Psoas muscle (tissue), 8 donors: ENCODE results near the gene CTBP2. TPM values are rescaled to one million over a fixed set of nuclear protein-coding genes. Genes with fewer than 3 reads are reported as not detected.

Source experiments
- ATAC-seq, 4 donors: fragments of 200-7000 bp; cut with Tn5 transposase; one replicate each; pipeline ENCODE4 v1.9.1; 2020; ENCODE audit warnings: moderate library complexity in 3 of 4, mild to moderate bottlenecking in 2 of 4
- DNase-seq, 2 donors: peaks; one replicate each; pipeline ENCODE4 v3.0.0-alpha.2; 2020
- H3K27ac ChIP-seq: fragments of 200-600 bp; one replicate; pipeline ENCODE4 v1.8.0; 2022
- H3K27me3 ChIP-seq, 3 donors: fragments of 200-600 bp in 1 of 3; one replicate each; pipeline versions ENCODE4 v1.6.1 to v1.8.0; 2013 to 2022; ENCODE audit warnings: low read length in 2 of 3, mild to moderate bottlenecking in 2 of 3, moderate library complexity in 1 of 3; ENCODE audit not compliant: insufficient read depth in 3 of 3
- H3K36me3 ChIP-seq, 2 donors: fragments of 200-600 bp in 1 of 2; one replicate each; pipeline versions ENCODE4 v1.6.1 to v1.8.0; 2013 to 2022; ENCODE audit warnings: low read depth in 1 of 2, mild to moderate bottlenecking in 1 of 2, moderate library complexity in 1 of 2; ENCODE audit not compliant: insufficient read depth in 1 of 2
- H3K4me1 ChIP-seq: fragments of 200-600 bp; one replicate; pipeline ENCODE4 v1.8.0; 2022
- H3K4me3 ChIP-seq: fragments of 200-600 bp; one replicate; pipeline ENCODE4 v1.8.0; 2022; ENCODE audit warnings: mild to moderate bottlenecking
- H3K9me3 ChIP-seq: fragments of 200-600 bp; one replicate; pipeline ENCODE4 v1.8.0; 2022
- WGBS, 3 donors: extraction: QIAGEN DNeasy Blood & Tissue Kit; methylation state at CpG; one replicate each; pipeline versions ENCODE4 v1.1.6 to v1.1.7; 2013; 5-methylcytosine and 5-hydroxymethylcytosine counted together
- intact Hi-C, 2 donors: fragments of 100-400 bp; cut with DNase I; formaldehyde crosslinking; loops; one replicate each; pipeline versions ENCODE4 v1.11.0 to v1.14.2; 2022
- polyA plus RNA-seq, 3 donors: library from polyadenylated mRNA; stranded (reverse); fragments of 200-250 nt; gene quantifications; one replicate each; pipeline ENCODE4 v1.2.3, GENCODE V29; 2013
- total RNA-seq, 4 donors: library from RNA; stranded (reverse); fragmentation: NEBNext Ultra II Directional in 2 of 4; extraction: Animal tissue kit (Norgen Biotek cat#: 25700) in 2 of 4; gene quantifications; one replicate each; pipeline versions ENCODE4 v1.2.1 to v1.2.4, GENCODE V29; 2021 to 2023
- TF ChIP-seq, protein P1 (sequence below): fragments of 200-600 bp; IDR thresholded peaks from one replicate; pipeline ENCODE4 v1.8.0; 2022; ENCODE audit warnings: antibody characterized with exemption
- donor health status: healthy with polysubstance abuse.
- donor health status: DM: no; HTN: no; CAD: no; lungs with moderate emphysema.
- donor health status: Bipolar disorder and iron deficiency.
- donor health status: healthy.
- donor health status: DM: yes; HTN: yes; CAD: no.
- donor health status: DM: no; HTN: no; CAD: no.
- donor health status: DM: no; HTN: no; CAD: no.
- donor health status: DM: yes; HTN: yes; CAD: no.

CTBP2 gene
- total and polyA plus RNA-seq, 7 donors, result 14.7 to 49.8 (median 33.0) TPM

DNA sequence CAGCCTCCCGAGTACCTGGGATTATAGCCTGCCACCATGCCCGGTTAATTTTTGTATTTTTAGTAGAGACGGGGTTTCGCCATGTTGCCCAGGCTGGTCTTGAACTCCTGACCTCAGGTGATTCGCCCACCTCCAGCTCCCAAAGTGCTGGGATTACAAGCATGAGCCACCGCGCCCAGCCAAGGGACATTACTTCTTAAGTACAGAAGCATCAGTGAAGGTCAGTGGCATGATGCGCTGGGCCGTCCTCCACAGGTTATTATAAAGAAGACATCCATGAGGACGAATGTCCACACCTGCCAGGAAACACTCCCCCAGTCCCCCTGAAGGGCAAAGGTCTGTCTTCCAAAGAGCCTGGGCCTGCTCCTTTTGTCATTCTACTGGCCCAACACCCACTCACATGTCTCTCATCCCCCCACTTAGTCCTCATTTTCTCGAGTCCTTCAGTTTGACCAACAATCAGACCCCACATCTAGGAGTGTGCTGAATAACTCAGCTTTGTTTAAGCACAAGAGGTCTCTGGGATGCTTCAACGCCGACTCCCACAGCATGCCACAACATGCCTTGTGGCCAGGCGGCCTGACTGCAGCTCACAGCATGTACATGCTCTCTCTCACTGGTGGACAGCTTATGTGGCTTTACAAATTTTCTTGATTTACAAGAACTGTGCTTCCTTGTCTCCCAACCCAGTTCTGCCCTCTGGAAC lies 73.0 kb downstream of the CTBP2 start:
- H3K4me3 ChIP-seq, result no peak overlapping the region
- H3K27me3 ChIP-seq, result no peaks in the 10 kb centered on the region
- ATAC-seq (no peak), DNase-seq (peak in 1 of 2 donors; percentile 38)
- TF ChIP-seq, protein P1, sequence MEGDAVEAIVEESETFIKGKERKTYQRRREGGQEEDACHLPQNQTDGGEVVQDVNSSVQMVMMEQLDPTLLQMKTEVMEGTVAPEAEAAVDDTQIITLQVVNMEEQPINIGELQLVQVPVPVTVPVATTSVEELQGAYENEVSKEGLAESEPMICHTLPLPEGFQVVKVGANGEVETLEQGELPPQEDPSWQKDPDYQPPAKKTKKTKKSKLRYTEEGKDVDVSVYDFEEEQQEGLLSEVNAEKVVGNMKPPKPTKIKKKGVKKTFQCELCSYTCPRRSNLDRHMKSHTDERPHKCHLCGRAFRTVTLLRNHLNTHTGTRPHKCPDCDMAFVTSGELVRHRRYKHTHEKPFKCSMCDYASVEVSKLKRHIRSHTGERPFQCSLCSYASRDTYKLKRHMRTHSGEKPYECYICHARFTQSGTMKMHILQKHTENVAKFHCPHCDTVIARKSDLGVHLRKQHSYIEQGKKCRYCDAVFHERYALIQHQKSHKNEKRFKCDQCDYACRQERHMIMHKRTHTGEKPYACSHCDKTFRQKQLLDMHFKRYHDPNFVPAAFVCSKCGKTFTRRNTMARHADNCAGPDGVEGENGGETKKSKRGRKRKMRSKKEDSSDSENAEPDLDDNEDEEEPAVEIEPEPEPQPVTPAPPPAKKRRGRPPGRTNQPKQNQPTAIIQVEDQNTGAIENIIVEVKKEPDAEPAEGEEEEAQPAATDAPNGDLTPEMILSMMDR, result no peak
- H3K4me1 ChIP-seq, result peaks cover 77% of the 10 kb centered on the region
- peak overlapping the region; percentile 95 for H3K27ac ChIP-seq
- H3K36me3 ChIP-seq, result no peaks in the 10 kb centered on the region
- intact Hi-C loops, result no loop called here
- 93 to 97% (median 95%) methylated on average over 14 of the region's 14 CpGs for WGBS, 3 donors
- no peaks in the 10 kb centered on the region for H3K9me3 ChIP-seq

DNA sequence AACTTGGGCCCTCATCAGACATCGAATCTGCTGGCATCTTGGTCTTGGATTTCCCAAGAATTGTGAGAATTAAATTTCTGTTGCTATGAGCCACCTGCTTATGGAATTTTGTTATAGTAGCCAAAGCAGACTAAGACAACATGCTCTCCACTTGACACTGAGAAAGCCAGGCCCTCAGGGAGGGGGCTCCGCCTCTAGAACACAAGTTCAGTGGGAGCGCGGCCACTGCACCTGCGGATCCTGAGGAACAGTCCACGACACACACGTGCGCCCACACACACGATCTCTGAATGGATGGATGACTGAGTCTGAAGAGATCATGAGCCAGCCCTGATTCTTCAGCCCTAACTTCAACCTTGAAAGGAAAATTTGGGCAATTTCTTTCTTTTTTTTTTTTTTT lies 73.7 kb downstream of the CTBP2 start:
- H3K27me3 ChIP-seq, result no peaks in the 10 kb centered on the region
- ATAC-seq (no peak), DNase-seq (peak in 1 of 2 donors; percentile 75)
- peak overlapping the region; percentile 95 for H3K27ac ChIP-seq
- H3K36me3 ChIP-seq, result no peaks in the 10 kb centered on the region
- TF ChIP-seq, protein P1, result no peak
- no peaks in the 10 kb centered on the region for H3K9me3 ChIP-seq
- H3K4me1 ChIP-seq, result peaks cover 77% of the 10 kb centered on the region
- no peak overlapping the region for H3K4me3 ChIP-seq
- intact Hi-C loops, result no loop called here
- 35 to 53% (median 44%) methylated on average over 9 of the region's 9 CpGs for WGBS, 3 donors

DNA sequence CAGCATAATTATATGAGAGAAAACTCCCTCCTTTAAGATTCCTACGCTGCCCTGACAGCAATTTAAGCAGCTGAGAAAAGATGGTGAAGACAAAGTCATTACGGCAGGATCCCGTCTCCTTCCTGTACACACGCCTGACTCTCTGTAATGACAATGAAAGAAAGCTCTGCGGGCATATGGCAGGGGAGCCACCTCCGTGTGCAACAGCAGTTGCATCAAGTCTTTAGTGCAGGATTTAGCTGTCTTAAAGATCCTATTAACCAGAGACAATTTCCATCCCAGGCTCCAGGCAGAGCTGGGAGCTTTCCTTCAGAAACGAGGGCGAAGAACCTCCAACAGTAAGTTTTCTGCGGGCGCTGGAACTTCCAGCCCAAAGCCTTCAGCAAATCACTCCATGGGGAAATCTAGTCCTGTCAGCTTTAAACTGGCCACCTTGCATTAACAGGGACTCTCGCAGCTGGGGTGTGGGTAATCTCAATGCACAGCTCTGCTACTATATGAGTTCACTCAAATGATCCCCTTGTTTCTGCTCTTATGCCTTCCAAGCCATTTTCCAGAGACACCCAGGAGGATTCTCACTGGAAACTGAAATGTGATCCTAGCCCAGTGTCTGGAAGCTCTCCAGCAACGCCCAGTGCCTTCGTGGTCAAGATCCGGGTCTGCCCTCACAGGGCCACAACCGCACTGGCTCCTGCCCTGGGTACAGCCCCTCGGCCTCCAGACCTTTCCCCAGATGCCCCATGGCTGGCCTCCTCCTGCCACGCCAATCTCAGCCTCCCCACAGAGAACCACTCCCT lies 74.9 kb downstream of the CTBP2 start:
- peak in 3 of 4 donors; percentile 26 to 33 (median 28) for ATAC-seq
- intact Hi-C loops, result loop anchor here in 1 of 2 donors (2.0 kb wide), 1 partner anchor 41 kb away; no protein-coding TSS in a partner anchor
- peaks cover 77% of the 10 kb centered on the region for H3K4me1 ChIP-seq
- WGBS, 3 donors, result 31 to 38% (median 35%) methylated on average over 17 of the region's 17 CpGs
- H3K9me3 ChIP-seq, result no peaks in the 10 kb centered on the region
- TF ChIP-seq, protein P1, result no peak
- H3K27me3 ChIP-seq, result no peaks in the 10 kb centered on the region
- H3K4me3 ChIP-seq, result no peak overlapping the region
- peak overlapping the region; percentile 95 for H3K27ac ChIP-seq
- no peaks in the 10 kb centered on the region for H3K36me3 ChIP-seq
- DNase-seq, result peak; percentile 52 to 71

DNA sequence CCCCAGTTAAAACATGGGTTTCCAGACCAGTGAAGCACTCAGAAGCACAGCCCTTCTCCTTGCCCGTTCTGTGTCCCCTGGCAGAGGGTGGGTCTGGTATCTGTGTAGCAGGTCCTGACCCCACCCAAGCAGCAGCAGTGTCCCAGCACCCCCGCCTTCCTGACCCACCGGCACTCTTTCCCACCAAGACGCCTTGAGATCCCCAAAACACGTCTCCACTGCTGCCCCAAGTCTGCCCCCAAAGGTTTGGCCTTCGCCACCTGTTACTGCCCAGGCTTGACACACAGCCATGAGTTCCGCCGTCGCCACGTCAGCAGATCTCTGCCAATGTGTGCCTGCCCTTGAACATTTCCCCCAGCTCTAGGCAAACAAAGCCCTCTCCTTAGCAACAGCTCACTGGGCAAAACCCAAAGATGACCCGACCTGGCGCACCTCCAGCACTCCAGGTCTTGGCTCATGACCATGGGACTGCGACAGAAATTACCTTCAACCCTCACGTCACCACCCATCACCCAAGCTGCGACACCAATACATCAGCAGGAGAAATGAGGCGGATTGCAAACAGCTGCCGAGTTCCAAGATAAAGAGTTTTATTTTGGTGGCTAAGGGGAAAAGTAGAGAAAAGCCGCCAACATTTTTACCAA lies 75.6 kb downstream of the CTBP2 start:
- Histone ChIP-seq H3K4me1 (peaks cover 80% of the 10 kb centered on the region), H3K4me3 (no peak overlapping the region), H3K9me3 (no peaks in the 10 kb centered on the region), H3K36me3 (no peaks in the 10 kb centered on the region), H3K27me3 (no peaks in the 10 kb centered on the region), H3K27ac (peak overlapping the region; percentile 95)
- WGBS, 3 donors, result 26 to 30% (median 28%) methylated on average over 18 of the region's 18 CpGs
- ATAC-seq (peak; percentile 68 to 79 (median 72)), DNase-seq (peak; percentile 74 to 84)
- intact Hi-C loops, result loop anchor here (2.0 to 5.0 kb wide), 3 partner anchors 33 to 68 kb away; no protein-coding TSS in a partner anchor
- TF ChIP-seq, protein P1, result no peak
